Endothelial cell of umbilical vein (primary cell): ENCODE measurements around the gene KRTAP10-1. TPM values are rescaled to one million over a fixed set of nuclear protein-coding genes. Genes with fewer than 3 reads are reported as not detected.
"Not testable (repeated sequence)": the region's sequence is repeated elsewhere in the genome, so short reads cannot be mapped to it uniquely, and the experiment has no call there.

Experiments used
- BruUV-seq: library from RNA; stranded (reverse); fragments of 400-500 nt; replicated peaks from 2 replicates; lab custom pipeline; 2021; lab: Mats Ljungman, UMichigan
- CTCF ChIA-PET: fragments of 300-600, 350-600 bp; sonication (Branson Sonifier 250); formaldehyde crosslinking; loops from one replicate; lab custom pipeline; 2021; ENCODE audit warnings: antibody characterized with exemption, inconsistent platforms; lab: Charles Lee
- POLR2A ChIA-PET: fragments of 300-600, 350-600 bp; sonication (Branson Sonifier 250); formaldehyde crosslinking; loops from one replicate; lab custom pipeline; 2021; ENCODE audit warnings: antibody characterized with exemption, inconsistent platforms; lab: Charles Lee
- DNase-seq: peaks from one replicate; pipeline ENCODE4 v3.0.0-alpha.2; 2011; ENCODE audit warnings: low read depth, low spot score
- FAIRE-seq: peaks from 2 replicates; lab custom pipeline; 2011; peaks lifted over from hg19 to GRCh38; lab: Jason Lieb, UNC
- H2AFZ ChIP-seq: 2 replicates; pipeline ENCODE4 v1.6.0; 2012; ENCODE audit warnings: low read depth, low read length, control low read depth, inconsistent platforms
- H3K27ac ChIP-seq: 2 replicates; pipeline ENCODE4 v1.5.1; 2011; ENCODE audit warnings: low read depth, mild to moderate bottlenecking, control low read depth, low read length, moderate library complexity; ENCODE audit not compliant: insufficient read depth
- H3K27me3 ChIP-seq, 2 experiments: 2 replicates each; pipeline versions ENCODE4 v1.6.0 to v1.6.1; 2011; ENCODE audit warnings: low read length in 2 of 2, mixed read lengths in 1 of 2; ENCODE audit not compliant: control insufficient read depth in 2 of 2, insufficient read depth in 2 of 2
- H3K36me3 ChIP-seq, 2 experiments: 2 replicates in 1 of 2; 3 replicates in 1 of 2; pipeline ENCODE4 v1.5.1; 2011; ENCODE audit warnings: low read length in 2 of 2, mild to moderate bottlenecking in 1 of 2, moderate library complexity in 1 of 2; ENCODE audit not compliant: control insufficient read depth in 2 of 2, insufficient read depth in 2 of 2; ENCODE audit errors: extremely low read depth in 1 of 2
- H3K4me1 ChIP-seq: 3 replicates; pipeline ENCODE4 v1.5.1; 2011; ENCODE audit warnings: mild to moderate bottlenecking, low read length; ENCODE audit not compliant: control insufficient read depth, insufficient read depth; ENCODE audit errors: extremely low read depth
- H3K4me2 ChIP-seq: 2 replicates; pipeline ENCODE4 v1.6.1; 2011; ENCODE audit warnings: low read length, control low read depth, mixed read lengths; ENCODE audit not compliant: insufficient read depth
- H3K4me3 ChIP-seq, 3 experiments: fragments of 200-600 bp in 1 of 3; sonication (generic), shearing (Covaris generic) in 1 of 3; replicated peaks in 1 of 3; 2 replicates each; pipeline ENCODE4 v1.5.1; 2011 to 2016; ENCODE audit warnings: control low read depth in 3 of 3, low read length in 3 of 3, mild to moderate bottlenecking in 2 of 3, inconsistent platforms in 1 of 3, low read depth in 1 of 3, moderate library complexity in 1 of 3; ENCODE audit not compliant: insufficient read depth in 1 of 3
- H3K79me2 ChIP-seq: 2 replicates; pipeline ENCODE4 v1.6.0; 2012; ENCODE audit warnings: low read length, inconsistent platforms; ENCODE audit not compliant: control insufficient read depth, insufficient read depth
- H3K9ac ChIP-seq: replicated peaks from 2 replicates; pipeline ENCODE3; 2011; ENCODE audit warnings: low read length, control low read depth; ENCODE audit not compliant: insufficient read depth; ENCODE audit errors: extremely low read depth
- H3K9me1 ChIP-seq: replicated peaks from 3 replicates; pipeline ENCODE4 v1.6.0; 2011; ENCODE audit warnings: mild to moderate bottlenecking, low read length; ENCODE audit not compliant: control insufficient read depth, insufficient read depth; ENCODE audit errors: extremely low read depth
- H3K9me3 ChIP-seq: replicated peaks from 2 replicates; pipeline ENCODE4 v1.5.1; 2012; ENCODE audit warnings: low read length, inconsistent platforms; ENCODE audit not compliant: control insufficient read depth, insufficient read depth
- H4K20me1 ChIP-seq: replicated peaks from 2 replicates; pipeline ENCODE3; 2011; ENCODE audit warnings: mild to moderate bottlenecking, low read length; ENCODE audit not compliant: control insufficient read depth, insufficient read depth; ENCODE audit errors: extremely low read depth
- CTCF ChIP-seq, 2 donors: IDR thresholded peaks; 1 replicate in 1 of 2; 2 replicates in 1 of 2; pipeline ENCODE4 v1.5.1; 2011; ENCODE audit warnings: low read length in 2 of 2, mild to moderate bottlenecking in 2 of 2, moderate library complexity in 2 of 2, control low read depth in 1 of 2, inconsistent platforms in 1 of 2, low read depth in 1 of 2; ENCODE audit not compliant: insufficient read depth in 1 of 2; ENCODE audit errors: extremely low read depth in 1 of 2
- EZH2 ChIP-seq: IDR thresholded peaks from 2 replicates; pipeline ENCODE4 v1.6.1; 2012; ENCODE audit warnings: borderline replicate concordance, low read depth, mild to moderate bottlenecking, moderate library complexity, low read length, inconsistent platforms; ENCODE audit not compliant: severe bottlenecking
- FOS ChIP-seq: IDR thresholded peaks from 2 replicates; pipeline ENCODE4 v1.6.1; 2011; ENCODE audit warnings: mild to moderate bottlenecking, low read length, moderate library complexity, borderline replicate concordance; ENCODE audit not compliant: insufficient read depth
- GATA2 ChIP-seq: IDR thresholded peaks from 2 replicates; pipeline ENCODE4 v1.7.0; 2011; ENCODE audit warnings: low read depth, mild to moderate bottlenecking, moderate library complexity, mixed read lengths, low read length; ENCODE audit not compliant: insufficient read length, insufficient read depth
- JUN ChIP-seq: IDR thresholded peaks from 2 replicates; pipeline ENCODE4 v1.6.1; 2011; ENCODE audit warnings: borderline replicate concordance, low read depth; ENCODE audit not compliant: insufficient read length, insufficient read depth
- MAX ChIP-seq: IDR thresholded peaks from 2 replicates; pipeline ENCODE4 v1.6.1; 2011; ENCODE audit not compliant: insufficient read depth, insufficient read length
- MYC ChIP-seq: IDR thresholded peaks from one replicate; pipeline ENCODE4 v1.6.1; 2011; ENCODE audit warnings: mild to moderate bottlenecking, low read depth, low read length
- POLR2A ChIP-seq: IDR thresholded peaks from 2 replicates; pipeline ENCODE4 v1.6.1; 2012; ENCODE audit warnings: low read depth, mild to moderate bottlenecking, control low read depth, low read length
- POLR2AphosphoS5 ChIP-seq: IDR thresholded peaks from 2 replicates; pipeline ENCODE4 v1.6.1; 2012; ENCODE audit warnings: low read depth, mild to moderate bottlenecking, control low read depth, low read length, moderate library complexity; ENCODE audit not compliant: insufficient read depth
- dilution Hi-C: fragments of 300-500 bp; cut with MboI; formaldehyde crosslinking; loops from one replicate; pipeline ENCODE4 v1.15.0; 2019; ENCODE audit warnings: low sequenced_read_pairs; ENCODE audit not compliant: extremely low pct_ligation_motif_present
- intact Hi-C: fragments of 100-400 bp; cut with micrococcal nuclease; formaldehyde crosslinking; loops from one replicate; pipeline ENCODE4 v1.10.0; 2022
- polyA plus RNA-seq, 4 experiments: library from polyadenylated mRNA; depleted of rRNA in 3 of 4; stranded (reverse) in 3 of 4; unstranded in 1 of 4; fragments of >200 nt; gene quantifications; 2 replicates each; pipeline versions ENCODE4 v1.2.1 to v1.2.3, GENCODE V29; 2011 to 2012; ENCODE audit warnings: missing spikeins in 1 of 4
- total RNA-seq: library from RNA; stranded (reverse); gene quantifications from 2 replicates; pipeline ENCODE4 v1.2.3, GENCODE V29; 2021

Gene KRTAP10-1
- total and polyA plus RNA-seq, 2 donors (not counting 3 experiments of a cell fraction or from before 2014, with no cell fraction given): not detected

GRCh38 chr21:44503901-44504399 is 36.0 kb downstream of the KRTAP10-1 start:
- Histone ChIP-seq H3K4me3 (no peak overlapping the region), H3K9me1 (no peaks in the 10 kb centered on the region), H3K9ac (no peak overlapping the region), H2AFZ (no peak overlapping the region), H3K36me3 (no peaks in the 10 kb centered on the region), H3K27me3 (no peaks in the 10 kb centered on the region), H3K4me1 (no peaks in the 10 kb centered on the region), H3K9me3 (no peaks in the 10 kb centered on the region), H3K4me2 (no peak overlapping the region), H4K20me1 (no peaks in the 10 kb centered on the region), H3K27ac (no peak overlapping the region), H3K79me2 (no peaks in the 10 kb centered on the region)
- dilution Hi-C loops: no loop called here
- no TSS peak for BruUV-seq
- intact Hi-C loops: no loop called here
- DNase-seq: no peak
- ChIA-PET POLR2A (no interaction called here), CTCF (interaction anchor here (2.2 kb wide), 1 partner anchor 289 kb away, joined by 11 read pairs; no protein-coding TSS in a partner anchor)
- FAIRE-seq: no peak
- TF ChIP-seq FOS (no peak), GATA2 (no peak), MAX (no peak), MYC (no peak), EZH2 (no peak), CTCF (IDR thresholded peaks at IDR 0.05; ENCODE audit: extremely low read depth in 1 of 2, insufficient read depth in 1 of 2, low read depth in 1 of 2, low read length in 2 of 2) (no peak), POLR2AphosphoS5 (no peak), JUN (no peak), POLR2A (no peak)

- FAIRE-seq: not testable (repeated sequence)
Observed at GRCh38 chr21:44503006-44503889, 36.7 kb downstream of the KRTAP10-1 start.

More at GRCh38 chr21:44503006-44503889, 36.7 kb downstream of the KRTAP10-1 start:
- CTCF ChIA-PET, H3K9me3 ChIP-seq, BruUV-seq, H3K36me3 ChIP-seq, H3K9ac ChIP-seq, H3K27ac ChIP-seq, H4K20me1 ChIP-seq, H3K79me2 ChIP-seq, DNase-seq, H3K4me2 ChIP-seq, intact Hi-C loops, H3K9me1 ChIP-seq, H2AFZ ChIP-seq, dilution Hi-C loops, H3K4me3 ChIP-seq, H3K4me1 ChIP-seq, POLR2A ChIA-PET, H3K27me3 ChIP-seq: not testable (repeated sequence)
